Endothelial cell of umbilical vein (primary cell): ENCODE measurements around the gene ZNF341. TPM values are rescaled to one million over a fixed set of nuclear protein-coding genes. Genes with fewer than 3 reads are reported as not detected.

Experiments
- BruUV-seq: library from RNA; stranded (reverse); fragments of 400-500 nt; replicated peaks from 2 replicates; lab custom pipeline; 2021; lab: Mats Ljungman, UMichigan
- CTCF ChIA-PET: fragments of 300-600, 350-600 bp; sonication (Branson Sonifier 250); formaldehyde crosslinking; loops from one replicate; lab custom pipeline; 2021; ENCODE audit warnings: antibody characterized with exemption, inconsistent platforms; lab: Charles Lee
- POLR2A ChIA-PET: fragments of 300-600, 350-600 bp; sonication (Branson Sonifier 250); formaldehyde crosslinking; loops from one replicate; lab custom pipeline; 2021; ENCODE audit warnings: antibody characterized with exemption, inconsistent platforms; lab: Charles Lee
- DNase-seq: peaks from one replicate; pipeline ENCODE4 v3.0.0-alpha.2; 2011; ENCODE audit warnings: low read depth, low spot score
- FAIRE-seq: peaks from 2 replicates; lab custom pipeline; 2011; peaks lifted over from hg19 to GRCh38; lab: Jason Lieb, UNC
- H2AFZ ChIP-seq: 2 replicates; pipeline ENCODE4 v1.6.0; 2012; ENCODE audit warnings: low read depth, low read length, control low read depth, inconsistent platforms
- H3K27ac ChIP-seq: 2 replicates; pipeline ENCODE4 v1.5.1; 2011; ENCODE audit warnings: low read depth, mild to moderate bottlenecking, control low read depth, low read length, moderate library complexity; ENCODE audit not compliant: insufficient read depth
- H3K27me3 ChIP-seq, 2 experiments: 2 replicates each; pipeline versions ENCODE4 v1.6.0 to v1.6.1; 2011; ENCODE audit warnings: low read length in 2 of 2, mixed read lengths in 1 of 2; ENCODE audit not compliant: control insufficient read depth in 2 of 2, insufficient read depth in 2 of 2
- H3K36me3 ChIP-seq, 2 experiments: 2 replicates in 1 of 2; 3 replicates in 1 of 2; pipeline ENCODE4 v1.5.1; 2011; ENCODE audit warnings: low read length in 2 of 2, mild to moderate bottlenecking in 1 of 2, moderate library complexity in 1 of 2; ENCODE audit not compliant: control insufficient read depth in 2 of 2, insufficient read depth in 2 of 2; ENCODE audit errors: extremely low read depth in 1 of 2
- H3K4me1 ChIP-seq: 3 replicates; pipeline ENCODE4 v1.5.1; 2011; ENCODE audit warnings: mild to moderate bottlenecking, low read length; ENCODE audit not compliant: control insufficient read depth, insufficient read depth; ENCODE audit errors: extremely low read depth
- H3K4me2 ChIP-seq: 2 replicates; pipeline ENCODE4 v1.6.1; 2011; ENCODE audit warnings: low read length, control low read depth, mixed read lengths; ENCODE audit not compliant: insufficient read depth
- H3K4me3 ChIP-seq, 3 experiments: fragments of 200-600 bp in 1 of 3; sonication (generic), shearing (Covaris generic) in 1 of 3; replicated peaks in 1 of 3; 2 replicates each; pipeline ENCODE4 v1.5.1; 2011 to 2016; ENCODE audit warnings: control low read depth in 3 of 3, low read length in 3 of 3, mild to moderate bottlenecking in 2 of 3, inconsistent platforms in 1 of 3, low read depth in 1 of 3, moderate library complexity in 1 of 3; ENCODE audit not compliant: insufficient read depth in 1 of 3
- H3K79me2 ChIP-seq: 2 replicates; pipeline ENCODE4 v1.6.0; 2012; ENCODE audit warnings: low read length, inconsistent platforms; ENCODE audit not compliant: control insufficient read depth, insufficient read depth
- H3K9ac ChIP-seq: replicated peaks from 2 replicates; pipeline ENCODE3; 2011; ENCODE audit warnings: low read length, control low read depth; ENCODE audit not compliant: insufficient read depth; ENCODE audit errors: extremely low read depth
- H3K9me1 ChIP-seq: replicated peaks from 3 replicates; pipeline ENCODE4 v1.6.0; 2011; ENCODE audit warnings: mild to moderate bottlenecking, low read length; ENCODE audit not compliant: control insufficient read depth, insufficient read depth; ENCODE audit errors: extremely low read depth
- H3K9me3 ChIP-seq: replicated peaks from 2 replicates; pipeline ENCODE4 v1.5.1; 2012; ENCODE audit warnings: low read length, inconsistent platforms; ENCODE audit not compliant: control insufficient read depth, insufficient read depth
- H4K20me1 ChIP-seq: replicated peaks from 2 replicates; pipeline ENCODE3; 2011; ENCODE audit warnings: mild to moderate bottlenecking, low read length; ENCODE audit not compliant: control insufficient read depth, insufficient read depth; ENCODE audit errors: extremely low read depth
- CTCF ChIP-seq, 2 donors: IDR thresholded peaks; 1 replicate in 1 of 2; 2 replicates in 1 of 2; pipeline ENCODE4 v1.5.1; 2011; ENCODE audit warnings: low read length in 2 of 2, mild to moderate bottlenecking in 2 of 2, moderate library complexity in 2 of 2, control low read depth in 1 of 2, inconsistent platforms in 1 of 2, low read depth in 1 of 2; ENCODE audit not compliant: insufficient read depth in 1 of 2; ENCODE audit errors: extremely low read depth in 1 of 2
- EZH2 ChIP-seq: IDR thresholded peaks from 2 replicates; pipeline ENCODE4 v1.6.1; 2012; ENCODE audit warnings: borderline replicate concordance, low read depth, mild to moderate bottlenecking, moderate library complexity, low read length, inconsistent platforms; ENCODE audit not compliant: severe bottlenecking
- FOS ChIP-seq: IDR thresholded peaks from 2 replicates; pipeline ENCODE4 v1.6.1; 2011; ENCODE audit warnings: mild to moderate bottlenecking, low read length, moderate library complexity, borderline replicate concordance; ENCODE audit not compliant: insufficient read depth
- GATA2 ChIP-seq: IDR thresholded peaks from 2 replicates; pipeline ENCODE4 v1.7.0; 2011; ENCODE audit warnings: low read depth, mild to moderate bottlenecking, moderate library complexity, mixed read lengths, low read length; ENCODE audit not compliant: insufficient read length, insufficient read depth
- JUN ChIP-seq: IDR thresholded peaks from 2 replicates; pipeline ENCODE4 v1.6.1; 2011; ENCODE audit warnings: borderline replicate concordance, low read depth; ENCODE audit not compliant: insufficient read length, insufficient read depth
- MAX ChIP-seq: IDR thresholded peaks from 2 replicates; pipeline ENCODE4 v1.6.1; 2011; ENCODE audit not compliant: insufficient read depth, insufficient read length
- MYC ChIP-seq: IDR thresholded peaks from one replicate; pipeline ENCODE4 v1.6.1; 2011; ENCODE audit warnings: mild to moderate bottlenecking, low read depth, low read length
- POLR2A ChIP-seq: IDR thresholded peaks from 2 replicates; pipeline ENCODE4 v1.6.1; 2012; ENCODE audit warnings: low read depth, mild to moderate bottlenecking, control low read depth, low read length
- POLR2AphosphoS5 ChIP-seq: IDR thresholded peaks from 2 replicates; pipeline ENCODE4 v1.6.1; 2012; ENCODE audit warnings: low read depth, mild to moderate bottlenecking, control low read depth, low read length, moderate library complexity; ENCODE audit not compliant: insufficient read depth
- dilution Hi-C: fragments of 300-500 bp; cut with MboI; formaldehyde crosslinking; loops from one replicate; pipeline ENCODE4 v1.15.0; 2019; ENCODE audit warnings: low sequenced_read_pairs; ENCODE audit not compliant: extremely low pct_ligation_motif_present
- intact Hi-C: fragments of 100-400 bp; cut with micrococcal nuclease; formaldehyde crosslinking; loops from one replicate; pipeline ENCODE4 v1.10.0; 2022
- polyA plus RNA-seq, 4 experiments: library from polyadenylated mRNA; depleted of rRNA in 3 of 4; stranded (reverse) in 3 of 4; unstranded in 1 of 4; fragments of >200 nt; gene quantifications; 2 replicates each; pipeline versions ENCODE4 v1.2.1 to v1.2.3, GENCODE V29; 2011 to 2012; ENCODE audit warnings: missing spikeins in 1 of 4
- total RNA-seq: library from RNA; stranded (reverse); gene quantifications from 2 replicates; pipeline ENCODE4 v1.2.3, GENCODE V29; 2021

Gene ZNF341
- total and polyA plus RNA-seq, 2 donors (not counting 3 experiments of a cell fraction or from before 2014, with no cell fraction given) = 4.9 TPM

GRCh38 chr20:33686984-33687366 is 44.8 kb upstream of the ZNF341 start:
- peaks cover 22% of the 10 kb centered on the region for H3K79me2 ChIP-seq
- H3K4me1 ChIP-seq = peaks cover 36% of the 10 kb centered on the region
- BruUV-seq = no TSS peak
- H3K9ac ChIP-seq = no peak overlapping the region
- no peaks in the 10 kb centered on the region for H3K9me1 ChIP-seq
- DNase-seq (no peak), FAIRE-seq (no peak)
- CTCF ChIA-PET = interaction anchor here (1.0 to 1.5 kb wide), 2 partner anchors 19 to 33 kb away, joined by 4 to 7 read pairs; partner anchors contain the start of gene PXMP4
- no peaks in the 10 kb centered on the region for H4K20me1 ChIP-seq
- no peaks in the 10 kb centered on the region for H3K36me3 ChIP-seq
- H3K4me3 ChIP-seq = no peak overlapping the region
- intact Hi-C loops (loop anchor here (1.0 to 5.0 kb wide), 4 partner anchors 20 to 124 kb away; partner anchors contain the start of genes ACTL10, CHMP4B and ZNF341), dilution Hi-C loops (no loop called here)
- H3K27ac ChIP-seq = peak overlapping the region; percentile 15
- H3K27me3 ChIP-seq = no peaks in the 10 kb centered on the region
- H2AFZ ChIP-seq = peak overlapping the region; percentile 89
- POLR2A ChIA-PET = no interaction called here
- H3K9me3 ChIP-seq = no peaks in the 10 kb centered on the region
- TF ChIP-seq POLR2A = no peak
- TF ChIP-seq POLR2AphosphoS5 = no peak
- no peak for TF ChIP-seq JUN
- no peak for TF ChIP-seq MAX
- no peak for TF ChIP-seq CTCF (IDR thresholded peaks at IDR 0.05; ENCODE audit: extremely low read depth in 1 of 2, insufficient read depth in 1 of 2, low read depth in 1 of 2, low read length in 2 of 2)
- TF ChIP-seq FOS = no peak
- no peak for TF ChIP-seq GATA2
- no peak for TF ChIP-seq MYC
- no peak for TF ChIP-seq EZH2
- peak overlapping the region; percentile 13 for H3K4me2 ChIP-seq
